ENCODE measurements around the gene CLMP.
A peak's percentile ranks its signal among the peaks of the same experiment; 100 is the strongest.

CLMP gene

GRCh38 chr11:123228496-123229163 is 33.6 kb upstream of the CLMP start:
- ATAC-seq, result no peak
- no peak for TF ChIP-seq ZNF8 (CRISPR knock-in tag; IDR thresholded peaks at IDR 0.05)
- no peak for TF ChIP-seq GLIS3 (CRISPR knock-in tag; IDR thresholded peaks at IDR 0.05)
- TF ChIP-seq SNAI2 (CRISPR knock-in tag; IDR thresholded peaks at IDR 0.05), result no peak
- TF ChIP-seq CSDC2 (CRISPR knock-in tag; IDR thresholded peaks at IDR 0.05), result no peak

- TF ChIP-seq CSDC2 (CRISPR knock-in tag; IDR thresholded peaks at IDR 0.05) (no peak), ISL1 (CRISPR knock-in tag; IDR thresholded peaks at IDR 0.05) (peak; percentile 80), ZC3H10 (CRISPR knock-in tag; IDR thresholded peaks at IDR 0.05) (no peak)
- ATAC-seq, result no peak
Observed at GRCh38 chr11:123227763-123228495, 32.9 kb upstream of the CLMP start.

GRCh38 chr11:123221584-123221983 is 26.5 kb upstream of the CLMP start:
- TF ChIP-seq RARB (CRISPR knock-in tag; IDR thresholded peaks at IDR 0.05), result no peak
- no peak for TF ChIP-seq ZNF565 (CRISPR knock-in tag; conservative IDR thresholded peaks at IDR 0.05; ENCODE audit: low read depth)
- no peak for ATAC-seq

GRCh38 chr11:123221096-123221561 is 26.1 kb upstream of the CLMP start:
- ATAC-seq, result no peak
- no peak for TF ChIP-seq TOX (CRISPR knock-in tag; IDR thresholded peaks at IDR 0.05; ENCODE audit: borderline replicate concordance)

GRCh38 chr11:123219066-123219690 is 24.1 kb upstream of the CLMP start:
- TF ChIP-seq RARB (CRISPR knock-in tag; IDR thresholded peaks at IDR 0.05) (no peak), POU6F1 (CRISPR knock-in tag; IDR thresholded peaks at IDR 0.05; ENCODE audit: borderline replicate concordance, low read depth) (no peak), PATZ1 (CRISPR knock-in tag; IDR thresholded peaks at IDR 0.05; ENCODE audit: borderline replicate concordance) (no peak), ZNF565 (CRISPR knock-in tag; conservative IDR thresholded peaks at IDR 0.05; ENCODE audit: low read depth) (no peak), ARNTL (CRISPR knock-in tag; IDR thresholded peaks at IDR 0.05; ENCODE audit: borderline replicate concordance, low read depth) (no peak), ESRRG (CRISPR knock-in tag; IDR thresholded peaks at IDR 0.05) (no peak), TCF4 (CRISPR knock-in tag; IDR thresholded peaks at IDR 0.05; ENCODE audit: borderline replicate concordance) (no peak), ZFP3 (CRISPR knock-in tag; IDR thresholded peaks at IDR 0.05) (no peak), CSDC2 (CRISPR knock-in tag; IDR thresholded peaks at IDR 0.05) (no peak), ZC3H10 (CRISPR knock-in tag; IDR thresholded peaks at IDR 0.05) (no peak), GLIS3 (CRISPR knock-in tag; IDR thresholded peaks at IDR 0.05) (no peak), ZNF70 (CRISPR knock-in tag; IDR thresholded peaks at IDR 0.05) (no peak), ISL1 (CRISPR knock-in tag; IDR thresholded peaks at IDR 0.05) (no peak), CREB5 (CRISPR knock-in tag; IDR thresholded peaks at IDR 0.05; ENCODE audit: low read depth) (no peak), SNAI2 (CRISPR knock-in tag; IDR thresholded peaks at IDR 0.05) (no peak), TSHZ2 (CRISPR knock-in tag; IDR thresholded peaks at IDR 0.05) (no peak), PPARA (CRISPR knock-in tag; IDR thresholded peaks at IDR 0.05; ENCODE audit: borderline replicate concordance) (no peak)
- no peak for ATAC-seq

Data from SK-N-SH treated with all-trans-retinoic acid at 6 μM for 48 hours (cell line).